AG09319 (cell line): ENCODE measurements around the gene ATP1A2.

Experiments
- DNase-seq: peaks from one replicate; pipeline ENCODE4 v3.0.0-alpha.2; 2010; ENCODE audit warnings: low read depth; ENCODE audit errors: extremely low read depth
- CTCF ChIP-seq: IDR thresholded peaks from 2 replicates; pipeline ENCODE4 v1.5.1; 2011; ENCODE audit warnings: low read depth, mild to moderate bottlenecking, inconsistent platforms, low read length, moderate library complexity

Gene ATP1A2

GRCh38 chr1:160169553-160170399 lies 54.2 kb downstream of the ATP1A2 start:
- TF ChIP-seq CTCF = no peak
- no peak for DNase-seq

- no peak for TF ChIP-seq CTCF
- DNase-seq = no peak
Observed at GRCh38 chr1:160171354-160171753, 55.8 kb downstream of the ATP1A2 start.

GRCh38 chr1:160171980-160172379 lies 56.4 kb downstream of the ATP1A2 start:
- no peak for DNase-seq
- TF ChIP-seq CTCF = no peak

GRCh38 chr1:160177231-160177630 lies 61.7 kb downstream of the ATP1A2 start:
- no peak for TF ChIP-seq CTCF
- no peak for DNase-seq

GRCh38 chr1:160177667-160178066 lies 62.1 kb downstream of the ATP1A2 start:
- DNase-seq = no peak
- no peak for TF ChIP-seq CTCF

GRCh38 chr1:160178731-160179130 lies 63.2 kb downstream of the ATP1A2 start:
- no peak for DNase-seq
- TF ChIP-seq CTCF = no peak

- no peak for TF ChIP-seq CTCF
- no peak for DNase-seq
Observed at GRCh38 chr1:160179336-160179735, 63.8 kb downstream of the ATP1A2 start.
